Measurements from ENCODE around the gene LRRC7. TPM values are rescaled to one million over a fixed set of nuclear protein-coding genes. Genes with fewer than 3 reads are reported as not detected.

The LRRC7 gene
- total and polyA plus RNA-seq, 2 experiments from 2014 or later: 0.99 to 1.8 TPM

GRCh38 chr1:69765951-69766350 lies 198.2 kb downstream of the LRRC7 start:
- Histone ChIP-seq H3K27ac (no peak overlapping the region), H3K9me2 (replicated peaks; ENCODE audit: insufficient read depth) (no peaks in the 10 kb centered on the region), H4K20me1 (ENCODE audit: insufficient read depth, poor library complexity, severe bottlenecking) (no peaks in the 10 kb centered on the region), H3K4me1 (ENCODE audit: insufficient read depth) (no peaks in the 10 kb centered on the region), H3K4me3 (no peak overlapping the region), H3K9me3 (ENCODE audit: low read depth) (no peaks in the 10 kb centered on the region), H3K36me3 (replicated peaks; ENCODE audit: insufficient read depth, low read depth) (no peaks in the 10 kb centered on the region), H3K4me2 (no peak overlapping the region), H2AFZ (no peak overlapping the region), H3K27me3 (no peaks in the 10 kb centered on the region), H3K79me2 (no peaks in the 10 kb centered on the region)
- WGBS (ENCODE audit: low lambda C conversion rate, missing lambda C conversion rate): 44% methylated on average over 2 of the region's 2 CpGs
- TF ChIP-seq CTCF (IDR thresholded peaks at IDR 0.05; ENCODE audit: poor library complexity) (no peak), EZH2phosphoT487 (IDR thresholded peaks at IDR 0.05; ENCODE audit: low read depth, severe bottlenecking, unreplicated experiment) (no peak), EZH2 (IDR thresholded peaks at IDR 0.05; ENCODE audit: borderline replicate concordance) (no peak)
- DNase-seq (ENCODE audit: low spot score): no peak

- Histone ChIP-seq H3K79me2 (no peaks in the 10 kb centered on the region), H4K20me1 (ENCODE audit: insufficient read depth, poor library complexity, severe bottlenecking) (no peaks in the 10 kb centered on the region), H3K9me3 (ENCODE audit: low read depth) (no peaks in the 10 kb centered on the region), H2AFZ (no peak overlapping the region), H3K36me3 (replicated peaks; ENCODE audit: insufficient read depth, low read depth) (no peaks in the 10 kb centered on the region), H3K4me3 (no peak overlapping the region), H3K4me2 (no peak overlapping the region), H3K27me3 (no peaks in the 10 kb centered on the region), H3K27ac (no peak overlapping the region), H3K9me2 (replicated peaks; ENCODE audit: insufficient read depth) (no peaks in the 10 kb centered on the region), H3K4me1 (ENCODE audit: insufficient read depth) (no peaks in the 10 kb centered on the region)
- WGBS (ENCODE audit: low lambda C conversion rate, missing lambda C conversion rate): 82% methylated on average over 7 of the region's 7 CpGs
- DNase-seq (ENCODE audit: low spot score): no peak
- TF ChIP-seq EZH2phosphoT487 (IDR thresholded peaks at IDR 0.05; ENCODE audit: low read depth, severe bottlenecking, unreplicated experiment) (no peak), CTCF (IDR thresholded peaks at IDR 0.05; ENCODE audit: poor library complexity) (no peak), EZH2 (IDR thresholded peaks at IDR 0.05; ENCODE audit: borderline replicate concordance) (no peak)
Observed at GRCh38 chr1:69766431-69767180, 198.9 kb downstream of the LRRC7 start.

- H3K27ac ChIP-seq: no peak overlapping the region
- no peaks in the 10 kb centered on the region for H4K20me1 ChIP-seq (ENCODE audit: insufficient read depth, poor library complexity, severe bottlenecking)
- H3K9me2 ChIP-seq (replicated peaks; ENCODE audit: insufficient read depth): no peaks in the 10 kb centered on the region
- H2AFZ ChIP-seq: no peak overlapping the region
- H3K4me3 ChIP-seq: no peak overlapping the region
- no peak for DNase-seq (ENCODE audit: low spot score)
- no peaks in the 10 kb centered on the region for H3K79me2 ChIP-seq
- H3K4me1 ChIP-seq (ENCODE audit: insufficient read depth): no peaks in the 10 kb centered on the region
- no peaks in the 10 kb centered on the region for H3K27me3 ChIP-seq
- no peaks in the 10 kb centered on the region for H3K36me3 ChIP-seq (replicated peaks; ENCODE audit: insufficient read depth, low read depth)
- no peak overlapping the region for H3K4me2 ChIP-seq
- no peak for TF ChIP-seq EZH2phosphoT487 (IDR thresholded peaks at IDR 0.05; ENCODE audit: low read depth, severe bottlenecking, unreplicated experiment)
- TF ChIP-seq CTCF (IDR thresholded peaks at IDR 0.05; ENCODE audit: poor library complexity): no peak
- TF ChIP-seq EZH2 (IDR thresholded peaks at IDR 0.05; ENCODE audit: borderline replicate concordance): no peak
- 90% methylated on average over 1 of the region's 1 CpG for WGBS (ENCODE audit: low lambda C conversion rate, missing lambda C conversion rate)
- no peaks in the 10 kb centered on the region for H3K9me3 ChIP-seq (ENCODE audit: low read depth)
Observed at GRCh38 chr1:69776555-69776954, 208.8 kb downstream of the LRRC7 start.
